Ishikawa (cell line): ENCODE data around the gene THSD4.

Experiments
- CEBPB ChIP-seq: IDR thresholded peaks from 2 replicates; pipeline ENCODE4 v1.6.1; 2012
- EP300 ChIP-seq: IDR thresholded peaks from 2 replicates; pipeline ENCODE4 v1.6.1; 2012; ENCODE audit warnings: borderline replicate concordance
- FOXM1 ChIP-seq: IDR thresholded peaks from 2 replicates; pipeline ENCODE4 v1.6.1; 2012; ENCODE audit warnings: low read depth, borderline replicate concordance
- NFIC ChIP-seq: IDR thresholded peaks from 2 replicates; pipeline ENCODE4 v1.6.1; 2012
- RAD21 ChIP-seq: IDR thresholded peaks from 2 replicates; pipeline ENCODE4 v1.6.1; 2012; ENCODE audit warnings: low read depth
- REST ChIP-seq: IDR thresholded peaks from 2 replicates; pipeline ENCODE4 v1.6.1; 2012; ENCODE audit warnings: low read depth, mild to moderate bottlenecking
- TAF1 ChIP-seq: IDR thresholded peaks from 2 replicates; pipeline ENCODE4 v1.6.1; 2012; ENCODE audit warnings: low read depth, mild to moderate bottlenecking
- YY1 ChIP-seq: IDR thresholded peaks from 2 replicates; pipeline ENCODE4 v1.6.1; 2012; ENCODE audit warnings: low read depth
- TF ChIP-seq, protein P1 (sequence below): IDR thresholded peaks from 2 replicates; pipeline ENCODE4 v1.6.1; 2012

DNA sequence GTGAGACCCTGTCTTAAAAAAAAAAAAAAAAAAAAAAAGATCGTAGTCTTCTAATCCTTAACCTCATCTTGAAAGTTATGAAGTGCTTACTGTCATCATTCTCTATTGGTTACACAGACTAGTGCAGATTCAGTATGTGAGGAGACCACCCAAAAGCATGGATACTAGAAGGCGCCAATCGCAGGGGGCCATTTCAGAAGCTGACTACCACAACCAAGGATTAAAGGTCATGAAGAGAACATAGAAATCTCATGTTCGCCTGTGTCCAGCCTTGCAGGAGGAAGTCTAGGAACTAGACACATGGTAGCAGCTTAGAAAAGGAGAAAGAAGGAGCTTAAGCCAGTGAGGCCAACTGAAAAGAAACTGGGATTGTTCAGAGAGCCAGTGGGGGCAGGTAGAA is 207.8 kb downstream of the THSD4 start:
- TF ChIP-seq YY1 (no peak), TAF1 (no peak), EP300 (no peak), REST (no peak), CEBPB (no peak), NFIC (no peak), FOXM1 (no peak), RAD21 (no peak)
- TF ChIP-seq, protein P1, sequence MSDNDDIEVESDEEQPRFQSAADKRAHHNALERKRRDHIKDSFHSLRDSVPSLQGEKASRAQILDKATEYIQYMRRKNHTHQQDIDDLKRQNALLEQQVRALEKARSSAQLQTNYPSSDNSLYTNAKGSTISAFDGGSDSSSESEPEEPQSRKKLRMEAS = no peak
